Germinal center (tissue), 1 donor: ENCODE data around the gene UNC13D.
"Not testable (repeated sequence)": the region's sequence is repeated elsewhere in the genome, so short reads cannot be mapped to it uniquely, and the experiment has no call there.

Experiments used
- DNase-seq: peaks from one replicate; pipeline ENCODE4 v3.0.0; 2012; ENCODE audit warnings: mixed read lengths, low spot score

UNC13D gene

GRCh38 chr17:75843577-75844529, at the start of gene UNC13D:
TSS of gene UNC13D (minus strand) at chr17:75844404. CDS start at chr17:75844337, 67 bp downstream.
- DNase-seq, result peak; percentile 69

GRCh38 chr17:75893305-75894048, 49.3 kb upstream of the UNC13D start:
- no peak for DNase-seq

GRCh38 chr17:75892556-75893224, 48.5 kb upstream of the UNC13D start:
- no peak for DNase-seq

GRCh38 chr17:75891605-75892555, 47.7 kb upstream of the UNC13D start:
- DNase-seq, result no peak

GRCh38 chr17:75891022-75891604, 46.9 kb upstream of the UNC13D start:
- DNase-seq, result no peak

- DNase-seq, result no peak
Measured at GRCh38 chr17:75889454-75889853, 45.2 kb upstream of the UNC13D start.

- DNase-seq, result no peak
Measured at GRCh38 chr17:75888484-75888883, 44.3 kb upstream of the UNC13D start.

GRCh38 chr17:75885860-75886259, 41.7 kb upstream of the UNC13D start:
- DNase-seq, result not testable (repeated sequence)

- no peak for DNase-seq
Measured at GRCh38 chr17:75885431-75885830, 41.2 kb upstream of the UNC13D start.

GRCh38 chr17:75881678-75882454, 37.7 kb upstream of the UNC13D start:
- DNase-seq, result no peak

- no peak for DNase-seq
Measured at GRCh38 chr17:75880266-75880665, 36.1 kb upstream of the UNC13D start.

- DNase-seq, result no peak
Measured at GRCh38 chr17:75878174-75878998, 34.2 kb upstream of the UNC13D start, which contains the start of gene TRIM47. TSS of gene TRIM47 (minus strand) at chr17:75878581. CDS start at chr17:75878548, 33 bp downstream.

- peak; percentile 69 for DNase-seq
Measured at GRCh38 chr17:75877752-75878173, 33.6 kb upstream of the UNC13D start.

GRCh38 chr17:75876938-75877751, 32.9 kb upstream of the UNC13D start:
- DNase-seq, result no peak

GRCh38 chr17:75876190-75876937, 32.2 kb upstream of the UNC13D start:
- DNase-seq, result peak; percentile 79

GRCh38 chr17:75875940-75876189, 31.7 kb upstream of the UNC13D start:
- DNase-seq, result no peak

- DNase-seq, result no peak
Measured at GRCh38 chr17:75875182-75875939, 31.2 kb upstream of the UNC13D start.
